HUES48 (cell line): ENCODE data around the gene LIG3.
"Not testable (repeated sequence)": the region's sequence is repeated elsewhere in the genome, so short reads cannot be mapped to it uniquely, and the experiment has no call there.

ENCODE experiments used
- H3K27ac ChIP-seq: one replicate; pipeline ENCODE4 v1.7.0; 2013; ENCODE audit warnings: low read depth, low read length, inconsistent platforms
- H3K27me3 ChIP-seq: 2 replicates; pipeline ENCODE4 v1.6.1; 2013; ENCODE audit warnings: mild to moderate bottlenecking, low read length; ENCODE audit not compliant: control insufficient read depth, insufficient read depth
- H3K36me3 ChIP-seq: 2 replicates; pipeline ENCODE4 v1.6.1; 2013; ENCODE audit warnings: low read length; ENCODE audit not compliant: control insufficient read depth, insufficient read depth
- H3K4me1 ChIP-seq: 2 replicates; pipeline ENCODE4 v1.6.1; 2013; ENCODE audit warnings: mild to moderate bottlenecking, low read length; ENCODE audit not compliant: control insufficient read depth, insufficient read depth
- H3K4me3 ChIP-seq: 2 replicates; pipeline ENCODE4 v1.5.1; 2013; ENCODE audit warnings: mild to moderate bottlenecking, low read depth, low read length
- H3K9ac ChIP-seq: 2 replicates; pipeline ENCODE4 v1.6.1; 2013; ENCODE audit warnings: mild to moderate bottlenecking, low read depth, low read length, moderate library complexity
- H3K9me3 ChIP-seq: 2 replicates; pipeline ENCODE4 v1.6.1; 2013; ENCODE audit warnings: low read length; ENCODE audit not compliant: control insufficient read depth, insufficient read depth

LIG3 gene

DNA sequence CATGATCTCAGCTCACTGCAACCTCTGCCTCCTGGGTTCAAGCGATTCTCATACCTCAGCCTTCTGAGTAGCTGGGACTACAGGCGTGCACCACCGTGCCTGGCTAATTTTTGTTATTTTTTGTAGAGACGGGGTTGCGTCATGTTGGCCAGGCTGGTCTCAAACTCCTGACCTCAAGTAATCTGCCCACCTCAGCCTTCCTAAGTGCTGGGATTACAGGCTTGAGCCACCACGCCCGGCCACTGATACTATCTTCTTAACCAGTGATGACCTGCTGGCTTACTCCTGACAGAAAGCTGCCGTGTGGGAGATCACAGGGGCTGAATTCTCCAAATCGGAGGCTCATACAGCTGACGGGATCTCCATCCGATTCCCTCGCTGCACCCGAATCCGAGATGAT lies 20.7 kb downstream of the LIG3 start:
- not testable (repeated sequence) for H3K4me3 ChIP-seq, H3K27ac ChIP-seq, H3K9me3 ChIP-seq, H3K27me3 ChIP-seq, H3K9ac ChIP-seq, H3K4me1 ChIP-seq
- H3K36me3 ChIP-seq, result peaks cover 98% of the 10 kb centered on the region

DNA sequence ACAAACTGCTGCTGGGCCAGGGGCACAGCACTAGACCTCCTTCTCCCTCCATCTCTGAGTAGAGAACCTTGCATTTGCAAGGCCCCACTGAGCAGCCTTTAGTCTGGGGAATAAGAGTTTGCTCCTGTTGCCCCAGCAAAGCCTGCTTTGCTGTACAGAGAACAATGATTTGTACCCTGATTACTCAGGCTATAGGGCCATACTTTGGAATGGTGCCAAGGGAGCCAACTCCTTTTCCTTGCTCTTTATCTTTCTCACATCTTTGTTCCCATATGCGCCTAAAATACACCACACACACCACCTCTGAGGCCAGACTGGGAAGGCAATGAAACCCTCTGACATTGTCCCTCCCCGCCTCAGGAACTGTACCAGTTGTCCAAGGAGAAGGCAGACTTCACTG lies 21.2 kb downstream of the LIG3 start:
- no peak overlapping the region for H3K27ac ChIP-seq
- H3K9ac ChIP-seq, result no peak overlapping the region
- no peaks in the 10 kb centered on the region for H3K9me3 ChIP-seq
- H3K4me3 ChIP-seq, result no peak overlapping the region
- H3K27me3 ChIP-seq, result no peaks in the 10 kb centered on the region
- H3K4me1 ChIP-seq, result no peaks in the 10 kb centered on the region
- H3K36me3 ChIP-seq, result peaks cover 98% of the 10 kb centered on the region

DNA sequence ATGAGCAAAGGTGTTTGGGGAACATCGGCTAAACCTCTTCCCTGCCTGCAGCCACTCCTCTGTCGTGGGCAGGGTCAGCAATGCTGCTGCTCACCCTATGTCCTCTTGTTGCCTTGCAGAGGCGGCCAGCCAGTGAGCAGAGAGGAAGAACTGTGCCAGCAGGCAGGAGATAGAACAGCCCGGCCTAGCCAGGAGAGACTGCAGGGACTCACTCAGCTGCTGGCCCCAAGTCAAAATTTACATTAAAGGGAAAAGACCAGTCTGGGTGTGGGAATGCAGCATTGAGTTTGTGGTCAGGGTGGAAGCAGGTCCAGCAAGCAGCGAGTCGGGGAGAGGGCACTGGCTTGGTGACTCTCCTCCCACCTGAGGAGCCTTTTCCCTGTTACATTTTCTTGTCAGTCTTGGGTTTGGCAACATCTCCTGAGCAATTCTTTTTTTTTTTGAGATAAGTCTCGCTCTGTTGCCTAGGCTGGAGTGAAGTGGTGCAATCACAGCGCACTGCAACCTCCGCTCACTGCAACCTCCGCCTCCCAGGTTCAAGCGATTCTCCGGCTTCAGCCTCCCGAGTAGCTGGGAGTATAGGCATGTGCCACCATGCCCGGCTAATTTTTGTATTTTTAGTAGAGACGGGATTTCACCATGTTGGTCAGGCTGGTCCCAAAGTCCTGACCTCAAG lies 22.7 kb downstream of the LIG3 start:
- H3K27me3 ChIP-seq, result no peaks in the 10 kb centered on the region
- no peaks in the 10 kb centered on the region for H3K4me1 ChIP-seq
- no peak overlapping the region for H3K27ac ChIP-seq
- peaks cover 98% of the 10 kb centered on the region for H3K36me3 ChIP-seq
- H3K4me3 ChIP-seq, result no peak overlapping the region
- no peaks in the 10 kb centered on the region for H3K9me3 ChIP-seq
- H3K9ac ChIP-seq, result no peak overlapping the region

DNA sequence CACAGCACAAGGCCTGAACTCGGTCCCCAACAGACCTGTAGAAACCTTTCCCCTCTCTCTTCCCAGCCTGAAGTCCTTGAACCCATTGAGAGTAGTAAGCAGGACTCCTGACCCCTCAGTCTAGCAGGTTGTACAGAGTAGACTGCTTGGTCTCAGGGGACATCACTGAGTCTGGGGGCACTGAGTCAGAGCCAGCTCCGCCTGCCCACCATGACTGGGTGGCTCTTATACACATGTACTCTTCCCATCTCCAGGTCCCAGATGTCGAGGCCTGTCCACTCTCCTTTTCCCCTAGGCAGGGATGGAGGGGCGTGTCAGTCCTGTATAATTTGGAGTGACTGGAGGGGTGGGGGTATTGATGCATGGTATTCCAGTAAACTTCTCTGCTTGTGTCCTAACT lies 23.5 kb downstream of the LIG3 start:
- Histone ChIP-seq H3K4me1 (no peaks in the 10 kb centered on the region), H3K4me3 (no peak overlapping the region), H3K27ac (no peak overlapping the region), H3K36me3 (peaks cover 93% of the 10 kb centered on the region), H3K9me3 (no peaks in the 10 kb centered on the region), H3K9ac (no peak overlapping the region), H3K27me3 (no peaks in the 10 kb centered on the region)

DNA sequence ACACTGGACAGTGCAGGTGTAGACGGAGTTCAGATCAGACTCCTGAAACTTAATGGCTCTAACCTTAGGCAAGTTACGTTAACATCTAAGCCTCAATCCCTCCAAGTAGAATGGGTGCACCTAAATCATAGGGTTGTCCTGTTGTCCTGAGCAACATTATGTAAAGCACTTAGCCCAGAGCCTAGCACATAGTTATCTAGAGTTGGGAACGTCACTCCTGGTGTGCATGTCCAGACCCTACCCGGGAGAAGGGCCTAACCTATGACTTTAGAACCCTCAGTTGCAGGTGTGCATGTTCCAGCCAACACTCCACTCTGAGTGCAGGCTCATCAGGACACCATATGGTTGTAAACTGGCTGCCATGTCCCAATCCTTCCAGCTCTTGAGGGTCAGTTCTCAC lies 26.0 kb downstream of the LIG3 start:
- no peaks in the 10 kb centered on the region for H3K27me3 ChIP-seq
- H3K27ac ChIP-seq, result no peak overlapping the region
- H3K9ac ChIP-seq, result no peak overlapping the region
- H3K36me3 ChIP-seq, result peaks cover 74% of the 10 kb centered on the region
- no peak overlapping the region for H3K4me3 ChIP-seq
- H3K4me1 ChIP-seq, result no peaks in the 10 kb centered on the region
- no peaks in the 10 kb centered on the region for H3K9me3 ChIP-seq

DNA sequence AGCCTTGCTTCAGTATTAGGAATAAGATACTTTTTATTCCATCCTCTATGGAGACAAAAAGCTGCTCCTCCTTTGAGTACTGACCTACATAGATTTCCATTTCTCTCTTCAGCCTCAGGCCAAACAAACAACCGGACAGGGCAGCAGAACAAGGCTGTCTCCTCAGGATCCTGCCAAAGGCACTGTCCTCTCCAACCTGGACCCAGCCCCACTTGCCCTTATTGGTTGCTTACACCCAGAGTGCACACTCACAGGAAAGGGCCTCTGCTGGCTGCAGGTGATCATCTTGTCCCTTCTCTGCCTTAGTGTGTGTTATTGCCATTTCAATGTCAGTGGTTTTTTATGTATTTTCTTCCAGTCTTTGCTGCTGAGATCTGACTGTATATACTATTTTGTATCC lies 26.6 kb downstream of the LIG3 start:
- H3K9ac ChIP-seq, result no peak overlapping the region
- no peaks in the 10 kb centered on the region for H3K9me3 ChIP-seq
- H3K27ac ChIP-seq, result no peak overlapping the region
- H3K4me1 ChIP-seq, result no peaks in the 10 kb centered on the region; the same call in 1 of the 2 replicates
- no peaks in the 10 kb centered on the region for H3K27me3 ChIP-seq
- H3K4me3 ChIP-seq, result no peak overlapping the region
- H3K36me3 ChIP-seq, result peaks cover 68% of the 10 kb centered on the region

DNA sequence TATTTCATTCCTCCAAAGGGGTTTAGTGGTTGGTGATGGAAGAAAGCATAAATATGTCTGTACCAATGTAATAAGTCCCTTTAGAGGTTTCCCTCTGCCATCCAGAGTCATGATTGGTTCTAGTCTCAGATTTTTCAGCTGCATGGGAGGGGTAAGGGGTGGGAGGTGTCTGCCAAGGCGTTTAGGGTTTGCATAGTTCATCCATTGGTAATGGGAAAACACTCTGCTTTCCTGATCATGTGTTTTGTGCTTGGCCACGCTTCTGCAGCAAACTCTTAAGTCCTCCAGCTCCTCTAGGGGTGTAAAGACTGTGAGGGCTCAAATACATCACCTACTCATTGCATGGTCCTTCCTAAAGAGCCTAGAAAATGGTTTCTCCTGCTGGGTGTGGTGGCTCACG lies 29.8 kb downstream of the LIG3 start:
- Histone ChIP-seq H3K9ac (no peak overlapping the region), H3K36me3 (peaks cover 41% of the 10 kb centered on the region), H3K9me3 (no peaks in the 10 kb centered on the region), H3K27ac (no peak overlapping the region), H3K4me3 (no peak overlapping the region), H3K4me1 (no peaks in the 10 kb centered on the region; the same call in 1 of the 2 replicates), H3K27me3 (no peaks in the 10 kb centered on the region)

DNA sequence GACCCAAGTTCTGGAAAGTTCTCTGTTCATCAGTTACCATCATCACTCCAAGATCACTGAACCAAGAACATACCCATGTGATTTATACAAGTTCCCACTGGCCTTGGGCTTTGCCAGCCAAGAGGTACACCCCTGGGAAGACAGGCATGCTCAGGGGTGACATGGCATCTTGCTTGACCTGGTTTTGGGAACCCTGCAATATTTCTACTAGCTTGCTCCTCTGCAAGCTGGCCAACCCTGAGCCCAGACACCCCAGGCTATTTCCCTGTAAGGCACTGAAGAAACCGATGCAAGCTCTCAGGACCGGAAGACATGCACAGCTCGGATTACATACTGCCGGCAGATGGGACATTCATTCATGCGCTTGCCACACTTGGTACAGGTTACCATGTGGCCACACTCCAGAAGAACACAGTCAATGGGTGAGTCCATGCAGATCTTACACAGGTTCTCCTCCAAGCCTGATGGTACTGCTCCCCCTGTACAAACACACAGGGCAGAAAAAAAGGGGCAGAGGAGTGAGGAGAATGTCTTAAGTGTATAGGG lies 31.4 kb downstream of the LIG3 start:
- H3K4me3 ChIP-seq, result no peak overlapping the region
- no peaks in the 10 kb centered on the region for H3K9me3 ChIP-seq
- H3K27ac ChIP-seq, result no peak overlapping the region
- no peaks in the 10 kb centered on the region for H3K27me3 ChIP-seq
- peaks cover 41% of the 10 kb centered on the region for H3K36me3 ChIP-seq
- no peak overlapping the region for H3K9ac ChIP-seq
- no peaks in the 10 kb centered on the region; the same call in 1 of the 2 replicates for H3K4me1 ChIP-seq

DNA sequence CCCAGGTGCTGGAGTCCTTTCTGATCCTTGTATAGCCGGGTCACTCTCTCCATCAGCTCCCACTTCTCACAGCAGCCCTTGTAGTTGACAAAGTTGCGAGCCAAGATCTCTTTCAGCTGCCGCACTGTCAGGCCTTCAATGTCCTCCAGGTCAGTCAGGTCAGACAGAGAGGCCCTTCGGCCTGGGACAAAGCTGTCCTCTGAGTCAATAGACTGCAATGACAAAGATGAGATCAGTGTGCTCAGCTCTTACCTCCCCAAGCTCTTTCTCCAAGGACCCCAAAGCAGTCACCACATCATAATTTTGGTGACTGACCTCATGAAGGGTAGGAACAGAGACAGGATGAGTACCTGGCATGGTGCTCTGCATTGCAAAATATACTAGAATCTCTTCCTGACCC lies 36.1 kb downstream of the LIG3 start:
- Histone ChIP-seq H3K27ac (no peak overlapping the region), H3K4me3 (no peak overlapping the region), H3K9me3 (no peaks in the 10 kb centered on the region), H3K27me3 (no peaks in the 10 kb centered on the region), H3K9ac (no peak overlapping the region), H3K36me3 (peaks cover 24% of the 10 kb centered on the region), H3K4me1 (no peaks in the 10 kb centered on the region; the same call in 1 of the 2 replicates)

DNA sequence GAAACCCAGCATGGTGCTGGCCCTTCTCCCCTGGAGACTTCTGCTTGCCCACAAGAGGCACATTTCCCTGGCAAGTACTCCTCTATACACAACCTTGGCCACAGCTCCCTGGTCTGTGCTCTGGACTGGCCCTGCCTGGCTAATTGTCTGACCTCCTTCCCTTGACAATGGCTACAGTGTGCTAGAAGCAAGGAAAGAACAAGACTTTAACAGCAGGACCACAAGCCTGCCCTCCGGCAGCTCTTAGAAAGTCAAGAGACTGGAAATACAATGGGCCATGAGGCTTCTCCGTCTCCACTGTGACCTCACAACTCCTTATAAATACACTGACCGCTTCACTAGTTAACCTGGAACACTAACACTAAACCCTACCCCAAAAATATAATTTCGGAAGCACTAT lies 36.7 kb downstream of the LIG3 start:
- Histone ChIP-seq H3K4me3 (no peak overlapping the region), H3K27ac (no peak overlapping the region), H3K9me3 (no peaks in the 10 kb centered on the region), H3K36me3 (peaks cover 24% of the 10 kb centered on the region), H3K9ac (no peak overlapping the region), H3K27me3 (no peaks in the 10 kb centered on the region), H3K4me1 (no peaks in the 10 kb centered on the region)

DNA sequence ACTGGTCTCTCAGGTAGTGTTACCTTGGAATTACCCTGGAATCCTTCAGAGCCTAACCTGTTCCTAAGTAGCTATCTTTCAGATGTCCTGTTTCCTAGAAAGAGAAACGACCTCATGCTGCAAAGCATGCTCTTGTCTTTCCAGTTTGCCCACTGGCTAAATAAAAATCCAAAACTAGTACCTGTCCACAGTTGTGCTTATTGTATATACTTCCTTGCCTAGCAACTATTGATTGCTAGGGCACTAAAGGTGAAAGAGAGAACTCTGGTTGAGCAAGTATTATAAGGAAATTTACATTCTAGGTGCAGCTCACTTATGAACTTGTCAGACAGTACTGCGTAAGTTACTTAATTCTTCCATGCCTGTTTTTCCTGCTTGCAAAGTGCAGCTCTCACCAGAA lies 38.5 kb downstream of the LIG3 start:
- no peaks in the 10 kb centered on the region for H3K4me1 ChIP-seq
- no peak overlapping the region for H3K9ac ChIP-seq
- H3K4me3 ChIP-seq, result no peak overlapping the region
- no peak overlapping the region for H3K27ac ChIP-seq
- peaks cover 24% of the 10 kb centered on the region for H3K36me3 ChIP-seq
- no peaks in the 10 kb centered on the region for H3K27me3 ChIP-seq
- H3K9me3 ChIP-seq, result no peaks in the 10 kb centered on the region
